DMS53 treated with DMSO at 0.1 percent for 48 hours (cell line): ENCODE results near the gene JAKMIP1.
A peak's percentile ranks its signal among the peaks of the same experiment; 100 is the strongest.

Source experiments
- DNase-seq: peaks from one replicate; lab custom pipeline; 2025; ENCODE audit not compliant: unreplicated experiment; lab: John Stamatoyannopoulos, UW

The JAKMIP1 gene

DNA sequence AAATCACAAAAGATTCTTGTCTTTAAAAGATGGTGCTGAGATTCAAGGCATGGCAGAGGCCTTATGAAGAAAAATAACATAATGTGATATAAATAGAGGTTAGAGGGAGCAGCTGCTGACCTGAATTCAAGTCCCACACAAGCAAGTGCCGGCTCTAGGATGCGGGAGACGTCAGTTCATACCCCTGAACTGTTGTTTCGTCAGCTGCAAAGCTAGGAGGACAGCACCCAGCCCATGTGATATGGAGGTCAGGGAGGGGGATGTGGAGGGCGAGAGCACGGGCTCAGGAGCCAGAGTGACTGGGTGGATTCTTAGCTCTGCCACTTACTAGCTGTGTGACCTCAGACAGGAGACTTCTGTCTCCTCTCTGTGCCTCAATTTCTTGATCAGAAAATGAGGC lies 77.9 kb downstream of the JAKMIP1 start:
- DNase-seq, result no peak

DNA sequence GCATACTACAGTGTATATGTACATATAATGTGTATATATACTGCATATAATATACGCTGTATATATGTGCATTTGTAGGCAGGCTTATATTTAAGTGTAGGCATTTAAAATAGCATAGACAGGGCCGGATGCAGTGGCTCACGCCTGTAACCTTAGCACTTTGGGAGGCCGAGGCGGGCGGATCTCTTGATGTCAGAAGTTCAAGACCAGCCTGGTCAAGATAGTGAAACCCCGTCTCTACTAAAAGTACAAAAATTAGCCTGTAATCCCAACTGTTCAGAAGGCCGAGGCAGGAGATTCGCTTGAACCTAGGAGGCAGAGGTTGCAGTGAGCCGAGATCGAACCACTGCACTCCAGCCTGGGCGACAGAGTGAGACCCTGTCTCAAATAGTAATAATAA lies 78.4 kb downstream of the JAKMIP1 start:
- no peak for DNase-seq

DNA sequence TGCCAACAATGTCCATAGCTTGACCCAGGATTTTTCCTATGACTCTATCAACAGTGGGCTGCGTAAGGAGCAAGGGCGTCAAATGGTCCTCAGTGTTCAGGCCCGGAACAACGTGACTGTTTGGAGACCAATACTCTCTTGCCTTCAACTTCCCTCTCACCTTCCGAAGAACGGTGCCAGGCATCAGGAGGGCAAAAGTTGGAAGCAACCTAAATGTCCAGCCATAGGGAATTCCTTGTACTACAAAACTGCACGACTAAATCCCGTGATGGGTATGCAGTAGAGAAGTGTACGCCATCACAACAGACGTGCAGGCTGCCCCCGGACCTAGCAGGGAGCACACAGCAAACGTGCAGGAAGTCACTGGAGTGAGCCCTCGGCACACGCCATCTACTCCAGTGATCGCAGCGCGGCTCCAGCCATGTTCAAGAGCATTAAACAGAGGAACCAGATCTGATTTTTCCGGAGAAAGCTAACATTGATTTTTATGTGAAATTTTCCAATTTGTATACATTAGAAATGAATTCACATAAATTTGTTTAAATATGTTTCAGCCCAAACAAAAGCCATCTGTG lies 79.0 kb downstream of the JAKMIP1 start:
- no peak for DNase-seq

DNA sequence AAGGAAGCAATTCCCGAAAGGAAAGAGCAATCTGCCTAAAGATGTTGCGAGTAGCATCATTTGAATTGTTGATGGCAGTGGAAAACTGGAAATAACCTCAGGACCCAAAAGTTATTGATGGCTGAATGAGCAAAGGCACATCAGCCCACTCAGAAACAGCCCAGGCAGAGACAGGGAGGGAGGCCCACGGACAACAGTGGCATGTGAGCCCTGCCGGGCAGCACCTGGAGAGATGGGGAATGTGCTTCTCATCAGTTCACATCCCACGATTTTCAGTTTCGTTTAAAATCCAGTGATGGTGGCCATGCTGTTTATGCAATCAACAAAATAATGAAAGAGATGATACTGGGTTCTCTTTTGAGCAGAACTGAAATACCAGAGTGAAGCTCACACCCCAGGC lies 80.0 kb downstream of the JAKMIP1 start:
- no peak for DNase-seq

- DNase-seq, result no peak
These were observed 80.8 kb downstream of the JAKMIP1 start for GRCh38 chr4:6119507-6120020.

DNA sequence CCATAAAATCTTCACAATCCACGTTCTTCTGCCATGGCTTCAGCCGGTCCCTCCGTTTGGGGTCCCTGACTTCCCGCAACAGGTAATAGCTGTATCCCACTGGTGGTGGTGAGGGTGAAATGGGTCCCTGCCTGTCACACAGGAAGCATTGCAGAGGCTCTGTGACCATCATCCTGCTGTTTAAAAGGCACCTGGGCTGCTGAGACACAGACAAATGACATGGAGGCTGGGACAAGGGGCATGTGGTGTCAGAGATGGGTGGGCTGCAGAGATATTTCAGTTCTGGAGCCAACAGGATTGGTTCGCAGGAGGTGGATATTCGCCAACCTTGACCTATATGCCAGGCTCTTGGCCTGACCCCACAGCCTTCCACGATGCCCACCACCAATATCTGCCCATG lies 82.1 kb downstream of the JAKMIP1 start:
- no peak for DNase-seq

- peak; percentile 22 for DNase-seq
These were observed 83.6 kb downstream of the JAKMIP1 start for GRCh38 chr4:6116696-6117285.

- DNase-seq, result no peak
These were observed 84.4 kb downstream of the JAKMIP1 start for GRCh38 chr4:6115746-6116586.

GRCh38 chr4:6115342-6115741 lies 85.0 kb downstream of the JAKMIP1 start:
- DNase-seq, result no peak

GRCh38 chr4:6114601-6115000 lies 85.7 kb downstream of the JAKMIP1 start:
- DNase-seq, result no peak

GRCh38 chr4:6114181-6114580 lies 86.2 kb downstream of the JAKMIP1 start:
- no peak for DNase-seq

DNA sequence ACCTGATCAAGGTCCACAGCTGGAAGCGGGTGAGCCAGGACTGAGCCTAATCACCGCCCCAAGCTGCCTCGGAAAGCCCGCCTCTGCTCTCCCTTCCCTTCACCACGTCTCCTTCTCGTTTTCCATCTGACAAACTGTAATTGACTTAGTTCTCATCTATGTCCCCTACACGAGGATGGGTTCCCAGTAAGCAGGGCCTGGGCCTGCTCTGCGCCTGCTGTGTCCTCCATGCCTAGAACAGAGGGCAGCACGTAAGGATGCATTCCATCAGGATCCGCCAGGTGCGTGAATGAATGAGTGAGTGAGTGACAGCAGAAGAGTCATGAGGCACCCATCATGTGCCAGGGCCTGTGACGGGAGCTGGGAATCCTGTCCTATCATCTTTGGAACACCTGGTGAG lies 86.7 kb downstream of the JAKMIP1 start:
- DNase-seq, result no peak

GRCh38 chr4:6112606-6113290 lies 87.6 kb downstream of the JAKMIP1 start:
- DNase-seq, result no peak

DNA sequence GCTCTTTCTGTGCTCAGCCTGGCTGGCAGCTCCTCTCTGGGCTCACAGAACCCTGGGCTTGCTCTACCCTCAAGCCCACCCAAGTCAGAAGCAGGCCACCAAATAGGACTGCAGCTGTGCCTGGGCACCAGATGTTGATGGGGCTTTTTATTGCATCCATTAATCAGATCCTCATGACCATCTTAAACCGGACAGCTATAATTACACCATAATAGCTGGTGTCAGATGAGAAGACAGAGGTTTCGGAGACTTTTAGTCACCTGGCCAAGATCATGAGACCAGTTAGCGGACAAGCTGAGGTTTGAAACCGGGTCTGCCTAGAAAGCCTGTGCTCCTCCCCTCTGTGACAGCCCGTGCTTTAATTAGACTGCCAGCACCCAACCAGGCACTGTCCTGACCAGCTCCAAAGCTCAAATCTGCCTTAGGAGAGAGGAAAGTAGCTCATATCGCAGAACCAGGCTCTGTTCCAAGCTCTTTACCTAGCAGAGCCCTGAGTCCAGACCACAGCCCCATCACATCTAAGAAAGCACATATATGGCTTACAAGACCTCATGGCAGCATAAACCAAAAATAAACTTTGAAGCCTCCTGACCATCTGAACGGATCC lies 88.9 kb downstream of the JAKMIP1 start:
- DNase-seq, result no peak

DNA sequence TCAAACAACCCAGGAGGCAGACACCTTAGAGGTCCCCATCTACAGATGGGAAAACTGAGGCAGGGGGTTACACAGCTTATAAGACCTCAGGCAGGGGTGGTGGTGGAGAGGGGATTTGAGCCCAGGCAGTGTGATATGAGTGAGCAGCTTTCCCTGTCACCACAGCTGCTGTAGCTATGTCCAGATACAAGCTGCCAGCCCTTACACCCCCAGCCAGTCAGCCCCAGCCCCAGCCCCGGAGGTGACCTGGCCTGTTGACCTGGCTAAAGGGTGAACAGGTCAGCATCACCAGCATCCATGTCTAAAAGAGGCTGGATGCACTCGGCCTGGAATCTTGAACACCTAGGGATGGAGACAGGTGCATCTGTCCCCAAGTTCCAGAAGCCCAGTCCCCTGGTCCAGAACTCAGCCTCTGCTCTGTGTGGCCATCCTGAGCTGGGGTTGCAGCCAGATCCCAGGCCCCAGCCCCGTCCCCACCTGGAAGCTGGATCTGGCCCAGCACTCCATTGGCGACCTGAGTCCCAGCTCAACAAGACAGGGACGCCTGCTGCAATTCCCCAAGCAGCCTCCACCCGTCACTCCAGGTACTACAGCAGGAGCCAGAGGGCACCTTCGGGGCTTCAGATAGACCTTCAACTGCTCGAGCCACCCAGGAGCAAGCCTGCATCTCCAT lies 89.5 kb downstream of the JAKMIP1 start:
- no peak for DNase-seq

- peak; percentile 88 for DNase-seq
These were observed 90.3 kb downstream of the JAKMIP1 start for GRCh38 chr4:6109842-6110560.

DNA sequence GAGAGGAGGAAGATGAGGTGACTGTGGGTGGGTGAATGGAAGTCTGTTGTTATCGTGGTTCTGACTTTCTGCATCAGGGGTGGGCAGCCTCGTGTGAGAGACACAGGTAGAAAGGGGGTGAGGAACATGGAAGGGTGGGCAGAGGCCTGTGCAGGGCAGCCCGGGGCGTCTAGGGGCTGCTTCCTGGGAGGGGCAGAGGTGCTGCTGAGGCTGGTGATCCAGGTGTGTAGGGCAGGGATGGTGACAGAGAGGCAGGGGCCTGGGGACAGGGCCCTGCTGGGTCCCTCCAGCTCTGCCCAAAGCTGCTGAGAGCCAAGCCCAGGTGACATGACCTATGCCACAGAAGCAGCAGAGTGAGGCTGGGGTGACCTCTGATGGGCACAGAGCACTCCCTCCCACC lies 92.5 kb downstream of the JAKMIP1 start:
- DNase-seq, result no peak

DNA sequence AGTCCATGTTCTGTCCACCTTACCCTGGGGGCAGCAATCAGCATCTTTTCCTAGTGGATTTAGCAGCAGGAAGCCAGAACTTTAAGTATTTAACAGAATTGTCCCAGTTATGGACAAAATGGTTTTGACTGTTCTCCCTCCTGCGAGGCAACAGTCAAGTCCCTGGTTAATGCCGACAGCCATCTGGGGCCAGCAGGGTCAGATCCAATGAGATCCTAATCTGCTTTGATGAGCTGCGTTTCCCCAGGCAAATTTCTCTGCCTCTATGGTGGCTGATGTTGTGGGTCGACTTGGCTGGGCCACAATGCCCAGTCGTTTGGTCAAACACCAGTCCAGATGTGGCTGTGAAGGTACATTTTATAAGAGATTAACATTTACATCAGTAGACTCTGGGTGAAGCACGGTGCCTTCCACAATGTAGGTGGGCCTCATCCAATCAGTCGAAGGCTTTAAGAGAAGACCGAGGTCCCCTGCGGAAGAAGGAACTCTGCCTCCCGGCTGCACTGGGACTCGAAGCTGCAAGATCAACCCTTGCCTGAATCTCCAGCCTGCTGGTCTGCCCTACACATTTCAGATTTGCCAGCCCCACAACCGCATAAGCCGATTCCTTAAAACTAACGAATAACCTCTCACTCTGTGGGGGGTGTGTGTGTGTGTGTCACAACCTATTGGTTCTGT lies 93.1 kb downstream of the JAKMIP1 start:
- no peak for DNase-seq

GRCh38 chr4:6106156-6106555 lies 94.2 kb downstream of the JAKMIP1 start:
- no peak for DNase-seq
